IgD-negative memory B cell (primary cell): ENCODE measurements around the gene ZNF213. TPM values are rescaled to one million over a fixed set of nuclear protein-coding genes. Genes with fewer than 3 reads are reported as not detected.
"Not testable (repeated sequence)": the region's sequence is repeated elsewhere in the genome, so short reads cannot be mapped to it uniquely, and the experiment has no call there.

Experiments used
- H3K27ac Mint-ChIP-seq, 3 donors: one replicate each; pipeline ENCODE4 v1.8.0; 2020 to 2022; ENCODE audit warnings: mild to moderate bottlenecking in 3 of 3, mixed read lengths in 3 of 3, moderate library complexity in 1 of 3
- H3K27me3 Mint-ChIP-seq: one replicate; pipeline ENCODE4 v1.8.0; 2021; ENCODE audit warnings: mixed read lengths
- H3K36me3 Mint-ChIP-seq: one replicate; pipeline ENCODE4 v1.8.0; 2020; ENCODE audit warnings: mild to moderate bottlenecking, mixed read lengths
- H3K4me1 Mint-ChIP-seq, 3 donors: one replicate each; pipeline ENCODE4 v1.8.0; 2020 to 2022; ENCODE audit warnings: mixed read lengths in 3 of 3, mild to moderate bottlenecking in 1 of 3
- H3K4me3 Mint-ChIP-seq, 4 donors: one replicate each; pipeline ENCODE4 v1.8.0; 2020 to 2022; ENCODE audit warnings: mild to moderate bottlenecking in 4 of 4, mixed read lengths in 4 of 4, moderate library complexity in 3 of 4
- H3K9me3 Mint-ChIP-seq, 3 donors: one replicate each; pipeline ENCODE4 v1.8.0; 2020 to 2021; ENCODE audit warnings: mixed read lengths in 3 of 3, mild to moderate bottlenecking in 1 of 3
- polyA plus RNA-seq: library from polyadenylated mRNA; unstranded; fragments of 300-500 nt; fragmentation: Illumina TruSeq; gene quantifications from one replicate; pipeline ENCODE4 v1.2.3, GENCODE V29; 2021

Gene ZNF213
- polyA plus RNA-seq, 1 donor from 2014 or later: 1.9 TPM

GRCh38 chr16:3158026-3158509, 23.2 kb downstream of the ZNF213 start:
- peaks cover 0 to 4% (median 0%) of the 10 kb centered on the region in 3 donors for H3K9me3 Mint-ChIP-seq
- no peaks in the 10 kb centered on the region for H3K36me3 Mint-ChIP-seq
- H3K27me3 Mint-ChIP-seq: peaks cover 2% of the 10 kb centered on the region
- H3K4me3 Mint-ChIP-seq: peak overlapping the region; percentile 82 to 100 (median 92)
- peaks cover 5 to 26% (median 12%) of the 10 kb centered on the region in 3 donors for H3K4me1 Mint-ChIP-seq
- peak overlapping the region; percentile 92 to 99 (median 93) for H3K27ac Mint-ChIP-seq

GRCh38 chr16:3158510-3159314, 23.9 kb downstream of the ZNF213 start:
- peaks cover 2% of the 10 kb centered on the region for H3K27me3 Mint-ChIP-seq
- no peaks in the 10 kb centered on the region for H3K36me3 Mint-ChIP-seq
- peak overlapping the region; percentile 93 to 99 (median 96) for H3K27ac Mint-ChIP-seq
- H3K4me1 Mint-ChIP-seq: peaks cover 5 to 26% (median 12%) of the 10 kb centered on the region in 3 donors
- peaks cover 0 to 4% (median 0%) of the 10 kb centered on the region in 3 donors for H3K9me3 Mint-ChIP-seq
- H3K4me3 Mint-ChIP-seq: peak overlapping the region; percentile 87 to 100 (median 96)

GRCh38 chr16:3161235-3162018, 26.6 kb downstream of the ZNF213 start:
- Mint-ChIP-seq H3K27ac (peak overlapping the region; percentile 3 to 71 (median 63)), H3K4me1 (peaks cover 7 to 22% (median 15%) of the 10 kb centered on the region in 3 donors), H3K9me3 (peaks cover 0 to 2% (median 0%) of the 10 kb centered on the region in 3 donors), H3K36me3 (no peaks in the 10 kb centered on the region), H3K27me3 (peaks cover 2% of the 10 kb centered on the region), H3K4me3 (peak overlapping the region in 2 of 4 donors; percentile 76 to 82)

- peaks cover 2 to 7% (median 4%) of the 10 kb centered on the region in 3 donors for H3K4me1 Mint-ChIP-seq
- H3K27me3 Mint-ChIP-seq: peaks cover 4% of the 10 kb centered on the region
- peak overlapping the region in 2 of 3 donors; percentile 39 to 59 for H3K27ac Mint-ChIP-seq
Measured at GRCh38 chr16:3164121-3164991, 29.5 kb downstream of the ZNF213 start.

GRCh38 chr16:3165111-3165822, 30.4 kb downstream of the ZNF213 start:
- H3K4me1 Mint-ChIP-seq: peaks cover 2 to 5% (median 4%) of the 10 kb centered on the region in 3 donors
- peaks cover 9% of the 10 kb centered on the region for H3K27me3 Mint-ChIP-seq
- H3K4me3 Mint-ChIP-seq: peak overlapping the region; percentile 54 to 88 (median 77)
- peak overlapping the region in 1 of 3 donors; percentile 83 for H3K27ac Mint-ChIP-seq
- H3K36me3 Mint-ChIP-seq: no peaks in the 10 kb centered on the region
- no peaks in the 10 kb centered on the region for H3K9me3 Mint-ChIP-seq

More at GRCh38 chr16:3164121-3164991, 29.5 kb downstream of the ZNF213 start:
- Mint-ChIP-seq H3K4me3 (peak overlapping the region in 3 of 4 donors; percentile 28 to 58 (median 55)), H3K9me3 (no peaks in the 10 kb centered on the region), H3K36me3 (no peaks in the 10 kb centered on the region)

- H3K27ac Mint-ChIP-seq: peak overlapping the region in 1 of 3 donors; percentile 83
- no peaks in the 10 kb centered on the region for H3K36me3 Mint-ChIP-seq
- H3K4me1 Mint-ChIP-seq: peaks cover 4 to 12% (median 11%) of the 10 kb centered on the region in 3 donors
- H3K27me3 Mint-ChIP-seq: peaks cover 20% of the 10 kb centered on the region
- no peak overlapping the region for H3K4me3 Mint-ChIP-seq
- no peaks in the 10 kb centered on the region for H3K9me3 Mint-ChIP-seq
Measured at GRCh38 chr16:3166505-3166886, 31.7 kb downstream of the ZNF213 start.

- not testable (repeated sequence) for H3K36me3 Mint-ChIP-seq, H3K9me3 Mint-ChIP-seq
- peaks cover 11 to 17% (median 12%) of the 10 kb centered on the region in 3 donors for H3K4me1 Mint-ChIP-seq
- peak overlapping the region in 1 of 3 donors; percentile 5 for H3K27ac Mint-ChIP-seq
- H3K4me3 Mint-ChIP-seq: peak overlapping the region in 1 of 4 donors; percentile 47
- H3K27me3 Mint-ChIP-seq: peaks cover 33% of the 10 kb centered on the region
Measured at GRCh38 chr16:3168729-3169128, 33.9 kb downstream of the ZNF213 start.

- Mint-ChIP-seq H3K27me3 (peaks cover 44% of the 10 kb centered on the region), H3K4me1 (peaks cover 16 to 20% (median 18%) of the 10 kb centered on the region in 3 donors), H3K4me3 (peak overlapping the region; percentile 69 to 83 (median 74)), H3K9me3 (peaks cover 0 to 3% (median 0%) of the 10 kb centered on the region in 3 donors), H3K36me3 (no peaks in the 10 kb centered on the region), H3K27ac (peak overlapping the region; percentile 76 to 80 (median 77))
Measured at GRCh38 chr16:3170440-3171180, 35.8 kb downstream of the ZNF213 start.

GRCh38 chr16:3171181-3171854, 36.5 kb downstream of the ZNF213 start:
- peak overlapping the region; percentile 77 to 93 (median 80) for H3K27ac Mint-ChIP-seq
- peaks cover 0 to 7% (median 0%) of the 10 kb centered on the region in 3 donors for H3K9me3 Mint-ChIP-seq
- H3K27me3 Mint-ChIP-seq: peaks cover 50% of the 10 kb centered on the region
- H3K4me1 Mint-ChIP-seq: peaks cover 12 to 22% (median 16%) of the 10 kb centered on the region in 3 donors
- H3K4me3 Mint-ChIP-seq: peak overlapping the region; percentile 69 to 83 (median 74)
- no peaks in the 10 kb centered on the region for H3K36me3 Mint-ChIP-seq

GRCh38 chr16:3171855-3172593, 37.2 kb downstream of the ZNF213 start:
- peak overlapping the region; percentile 67 to 79 (median 70) for H3K4me3 Mint-ChIP-seq
- peak overlapping the region; percentile 77 to 93 (median 80) for H3K27ac Mint-ChIP-seq
- H3K4me1 Mint-ChIP-seq: peaks cover 12 to 22% (median 16%) of the 10 kb centered on the region in 3 donors
- H3K27me3 Mint-ChIP-seq: peaks cover 57% of the 10 kb centered on the region
- peaks cover under 1% of the 10 kb centered on the region for H3K36me3 Mint-ChIP-seq
- H3K9me3 Mint-ChIP-seq: peaks cover 0 to 7% (median 0%) of the 10 kb centered on the region in 3 donors

- H3K27ac Mint-ChIP-seq: peak overlapping the region; percentile 23 to 92 (median 81)
- H3K4me1 Mint-ChIP-seq: peaks cover 12 to 22% (median 16%) of the 10 kb centered on the region in 3 donors
- peaks cover 0 to 7% (median 0%) of the 10 kb centered on the region in 3 donors for H3K9me3 Mint-ChIP-seq
- H3K36me3 Mint-ChIP-seq: peaks cover 2% of the 10 kb centered on the region
- H3K4me3 Mint-ChIP-seq: peak overlapping the region in 3 of 4 donors; percentile 63 to 70 (median 68)
- H3K27me3 Mint-ChIP-seq: peaks cover 62% of the 10 kb centered on the region
Measured at GRCh38 chr16:3173892-3174617, 39.2 kb downstream of the ZNF213 start.
